Caco-2 (cell line): ENCODE data around the gene IL5RA. TPM values are rescaled to one million over a fixed set of nuclear protein-coding genes. Genes with fewer than 3 reads are reported as not detected.

Experiments used
- Bru-seq: library from RNA; stranded (reverse); fragments of 400-500 nt; gene quantifications from one replicate; lab custom pipeline; 2021; lab: Mats Ljungman, UMichigan
- BruChase-seq, 2 experiments: library from RNA; stranded (reverse); fragments of 400-500 nt; gene quantifications; one replicate each; lab custom pipeline; 2021; lab: Mats Ljungman, UMichigan
- BruUV-seq: library from RNA; stranded (reverse); fragments of 400-500 nt; replicated peaks from 2 replicates; lab custom pipeline; 2021; lab: Mats Ljungman, UMichigan
- CTCF ChIA-PET: fragments of 300-600 bp; sonication (Branson Sonifier 250); formaldehyde crosslinking; loops from one replicate; lab custom pipeline; 2022; ENCODE audit warnings: antibody characterized with exemption; lab: Charles Lee
- POLR2A ChIA-PET: fragments of 300-600 bp; sonication (Branson Sonifier 250); formaldehyde crosslinking; loops from one replicate; lab custom pipeline; 2022; ENCODE audit warnings: antibody characterized with exemption; lab: Charles Lee
- DNase-seq, 2 experiments: peaks; one replicate each; pipeline versions ENCODE4 v3.0.0 to v3.0.0-alpha.2; 2020 to 2022
- H3K27me3 ChIP-seq: replicated peaks from 2 replicates; pipeline ENCODE4 v1.6.0; 2011; ENCODE audit warnings: low read length; ENCODE audit not compliant: control insufficient read depth, insufficient read depth
- H3K36me3 ChIP-seq: 2 replicates; pipeline ENCODE4 v1.5.1; 2011; ENCODE audit warnings: low read length; ENCODE audit not compliant: control insufficient read depth, insufficient read depth
- H3K4me1 ChIP-seq: fragments of 250-450 bp; sonication (Bioruptor Pico); 2 replicates; pipeline ENCODE4 v1.5.1; 2020; ENCODE audit warnings: mild to moderate bottlenecking
- H3K4me3 ChIP-seq: 2 replicates; pipeline ENCODE4 v1.5.1; 2011; ENCODE audit warnings: low read depth, mild to moderate bottlenecking, control low read depth, low read length
- H3K9me3 ChIP-seq: fragments of 250-450 bp; sonication (Bioruptor Pico); 2 replicates; pipeline ENCODE4 v1.5.1; 2020; ENCODE audit warnings: mild to moderate bottlenecking, moderate library complexity
- H3K27ac Mint-ChIP-seq: one replicate; pipeline ENCODE4 v1.8.0; 2022; ENCODE audit warnings: mixed read lengths; ENCODE audit not compliant: unreplicated experiment
- H3K27me3 Mint-ChIP-seq: one replicate; pipeline ENCODE4 v1.8.0; 2022; ENCODE audit warnings: mixed read lengths; ENCODE audit not compliant: insufficient read depth, unreplicated experiment
- H3K36me3 Mint-ChIP-seq: one replicate; pipeline ENCODE4 v1.8.0; 2022; ENCODE audit warnings: mild to moderate bottlenecking, mixed read lengths; ENCODE audit not compliant: insufficient read depth, unreplicated experiment
- H3K4me1 Mint-ChIP-seq: one replicate; pipeline ENCODE4 v1.8.0; 2022; ENCODE audit warnings: low read depth, mixed read lengths; ENCODE audit not compliant: unreplicated experiment
- H3K4me3 Mint-ChIP-seq: one replicate; pipeline ENCODE4 v1.8.0; 2022; ENCODE audit warnings: mild to moderate bottlenecking, moderate library complexity, mixed read lengths; ENCODE audit not compliant: unreplicated experiment
- H3K9me3 Mint-ChIP-seq: one replicate; pipeline ENCODE4 v1.8.0; 2022; ENCODE audit warnings: mixed read lengths; ENCODE audit not compliant: unreplicated experiment
- CTCF ChIP-seq, 2 experiments: fragments of 200-600 bp in 1 of 2; IDR thresholded peaks; 1 replicate in 1 of 2; 2 replicates in 1 of 2; pipeline versions ENCODE4 v1.5.1 to v1.8.0; 2011 to 2022; ENCODE audit warnings: antibody characterized with exemption in 1 of 2, control low read depth in 1 of 2, inconsistent platforms in 1 of 2, low read depth in 1 of 2, low read length in 1 of 2, mild to moderate bottlenecking in 1 of 2, moderate library complexity in 1 of 2; ENCODE audit not compliant: insufficient read depth in 1 of 2, severe bottlenecking in 1 of 2, unreplicated experiment in 1 of 2
- intact Hi-C: fragments of 100-400 bp; cut with micrococcal nuclease; formaldehyde crosslinking; loops from one replicate; pipeline ENCODE4 v1.10.0; 2022; ENCODE audit not compliant: unreplicated experiment
- long read RNA-seq: library from polyadenylated mRNA; stranded (forward); transcript quantifications from one replicate; pipeline ENCODE4 v2.0.0, GENCODE V29; 2022
- total RNA-seq: library from RNA; stranded (reverse); gene quantifications from 2 replicates; pipeline ENCODE4 v1.2.3, GENCODE V29; 2022

The IL5RA gene, protein sequence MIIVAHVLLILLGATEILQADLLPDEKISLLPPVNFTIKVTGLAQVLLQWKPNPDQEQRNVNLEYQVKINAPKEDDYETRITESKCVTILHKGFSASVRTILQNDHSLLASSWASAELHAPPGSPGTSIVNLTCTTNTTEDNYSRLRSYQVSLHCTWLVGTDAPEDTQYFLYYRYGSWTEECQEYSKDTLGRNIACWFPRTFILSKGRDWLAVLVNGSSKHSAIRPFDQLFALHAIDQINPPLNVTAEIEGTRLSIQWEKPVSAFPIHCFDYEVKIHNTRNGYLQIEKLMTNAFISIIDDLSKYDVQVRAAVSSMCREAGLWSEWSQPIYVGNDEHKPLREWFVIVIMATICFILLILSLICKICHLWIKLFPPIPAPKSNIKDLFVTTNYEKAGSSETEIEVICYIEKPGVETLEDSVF
- 0.09 and 0.23 TPM in 2 replicates for total RNA-seq
- Bru-seq, nascent RNA = percentile 5 among the genes with signal in this experiment
- not detected for BruChase-seq, experiment 1, labeled RNA remaining after a 2-hour chase
- BruChase-seq, experiment 2, labeled RNA remaining after a 6-hour chase = percentile 13 among the genes with signal in this experiment
- long read RNA-seq, partial matches to known transcripts = 0 of 1 reads
- long read RNA-seq, other reads (novel, unspliced or antisense) = 0 of 1 reads

DNA sequence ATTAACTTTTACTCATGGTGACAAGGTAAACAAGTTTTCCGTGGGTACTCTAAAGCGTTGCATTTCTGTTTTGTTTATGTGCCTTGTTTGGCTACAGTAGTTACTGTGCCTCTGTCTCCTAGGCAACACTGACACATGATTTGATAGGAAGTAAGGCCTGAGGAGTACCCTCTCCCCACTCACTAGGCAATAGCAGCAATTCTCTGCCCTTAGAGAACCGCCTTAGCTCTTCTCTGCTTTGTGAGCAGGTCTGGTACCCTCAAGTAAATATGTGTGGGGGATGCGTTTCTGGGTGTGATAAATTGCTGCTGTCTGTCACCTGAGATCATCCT is at the start of gene IL5RA:
Gene IL5RA, minus strand, starts transcription at position 76 of the 332 bp plus-strand sequence. CDS start 5,390 bp downstream, outside the sequence.
- Mint-ChIP-seq H3K27me3 (no peaks in the 10 kb centered on the region), H3K4me3 (peak within 1 kb of the TSS; percentile 53), H3K9me3 (no peaks in the 10 kb centered on the region), H3K4me1 (peaks cover 16% of the 10 kb centered on the region), H3K36me3 (no peaks in the 10 kb centered on the region), H3K27ac (peak within 1 kb of the TSS; percentile 53)
- CTCF ChIA-PET = no interaction called here
- Histone ChIP-seq H3K36me3 (no peaks in the 10 kb centered on the region), H3K27me3 (no peaks in the 10 kb centered on the region), H3K4me1 (peaks cover 17% of the 10 kb centered on the region), H3K4me3 (no peak within 1 kb of the TSS), H3K9me3 (no peaks in the 10 kb centered on the region)
- peak in 1 of 2 experiments; percentile 24 for DNase-seq
- intact Hi-C loops = no loop called here
- no TSS peak for BruUV-seq
- POLR2A ChIA-PET = no interaction called here
- TF ChIP-seq CTCF (IDR thresholded peaks at IDR 0.05; ENCODE audit: insufficient read depth in 1 of 2, low read depth in 1 of 2, low read length in 1 of 2, severe bottlenecking in 1 of 2, unreplicated experiment in 1 of 2) = no peak

DNA sequence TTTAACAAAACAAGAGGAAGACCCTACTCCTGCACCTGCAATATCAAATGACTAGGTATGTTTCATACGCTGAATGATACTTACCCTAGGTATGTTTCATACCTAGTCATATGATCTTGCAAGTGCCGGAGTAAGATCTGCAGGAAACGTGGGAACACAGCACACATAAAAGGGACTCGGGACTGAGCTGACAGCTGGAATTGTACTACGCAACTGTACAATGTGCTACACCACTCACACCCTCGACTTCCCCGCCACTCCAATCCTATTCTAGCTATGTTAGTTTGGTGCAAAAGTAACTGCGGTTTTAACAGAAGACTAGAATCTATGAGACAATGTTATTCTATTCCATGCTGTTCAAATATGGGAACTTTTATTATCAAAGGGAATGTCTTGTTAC is 47.3 kb upstream of the IL5RA start:
- H3K36me3 Mint-ChIP-seq = peaks cover 44% of the 10 kb centered on the region
- CTCF ChIA-PET = no interaction called here
- no peak for DNase-seq
- H3K27ac Mint-ChIP-seq = no peak overlapping the region
- no peak overlapping the region for H3K4me3 Mint-ChIP-seq
- H3K36me3 ChIP-seq = no peaks in the 10 kb centered on the region; the same call in 1 of the 2 replicates
- intact Hi-C loops = no loop called here
- H3K4me1 Mint-ChIP-seq = no peaks in the 10 kb centered on the region
- no peaks in the 10 kb centered on the region for H3K27me3 ChIP-seq
- no peaks in the 10 kb centered on the region for H3K9me3 Mint-ChIP-seq
- no peaks in the 10 kb centered on the region for H3K4me1 ChIP-seq
- no peaks in the 10 kb centered on the region for H3K27me3 Mint-ChIP-seq
- POLR2A ChIA-PET = no interaction called here
- no peaks in the 10 kb centered on the region for H3K9me3 ChIP-seq
- no TSS peak for BruUV-seq
- TF ChIP-seq CTCF (IDR thresholded peaks at IDR 0.05; ENCODE audit: insufficient read depth in 1 of 2, low read depth in 1 of 2, low read length in 1 of 2, severe bottlenecking in 1 of 2, unreplicated experiment in 1 of 2) = no peak
- H3K4me3 ChIP-seq = no peak overlapping the region

GRCh38 chr3:3154879-3155610 is 44.9 kb upstream of the IL5RA start:
- Mint-ChIP-seq H3K4me3 (no peak overlapping the region), H3K36me3 (peaks cover 65% of the 10 kb centered on the region), H3K4me1 (no peaks in the 10 kb centered on the region), H3K9me3 (no peaks in the 10 kb centered on the region), H3K27ac (peak overlapping the region; percentile 25), H3K27me3 (no peaks in the 10 kb centered on the region)
- H3K4me1 ChIP-seq = no peaks in the 10 kb centered on the region
- POLR2A ChIA-PET = no interaction called here
- no peaks in the 10 kb centered on the region for H3K27me3 ChIP-seq
- no peaks in the 10 kb centered on the region for H3K9me3 ChIP-seq
- CTCF ChIA-PET = no interaction called here
- no peaks in the 10 kb centered on the region; the same call in 1 of the 2 replicates for H3K36me3 ChIP-seq
- H3K4me3 ChIP-seq = no peak overlapping the region
- intact Hi-C loops = no loop called here
- DNase-seq = no peak
- no TSS peak for BruUV-seq
- TF ChIP-seq CTCF (IDR thresholded peaks at IDR 0.05; ENCODE audit: insufficient read depth in 1 of 2, low read depth in 1 of 2, low read length in 1 of 2, severe bottlenecking in 1 of 2, unreplicated experiment in 1 of 2) = no peak
